Nephron progenitor cell (in vitro differentiated cells): Measurements from ENCODE around the gene SYNE2.

Source experiments
- DNase-seq: peaks from one replicate; pipeline ENCODE4 v3.0.0; 2021
- H3K27ac Mint-ChIP-seq: 2 replicates; pipeline ENCODE4 v1.8.0; 2021; ENCODE audit warnings: mild to moderate bottlenecking, moderate library complexity, mixed read lengths
- H3K27me3 Mint-ChIP-seq: 2 replicates; pipeline ENCODE4 v1.8.0; 2021; ENCODE audit warnings: mild to moderate bottlenecking, low read depth, mixed read lengths; ENCODE audit not compliant: poor library complexity
- H3K36me3 Mint-ChIP-seq: 2 replicates; pipeline ENCODE4 v1.8.0; 2021; ENCODE audit warnings: low read depth, mixed read lengths
- H3K4me1 Mint-ChIP-seq: 2 replicates; pipeline ENCODE4 v1.8.0; 2021; ENCODE audit warnings: mixed read lengths
- H3K4me3 Mint-ChIP-seq: 2 replicates; pipeline ENCODE4 v1.8.0; 2021; ENCODE audit warnings: mild to moderate bottlenecking, moderate library complexity, mixed read lengths
- H3K9me3 Mint-ChIP-seq: 2 replicates; pipeline ENCODE4 v1.8.0; 2021; ENCODE audit warnings: mild to moderate bottlenecking, moderate library complexity, mixed read lengths
- CTCF ChIP-seq: fragments of 200-600 bp; sonication (generic); IDR thresholded peaks from 2 replicates; pipeline ENCODE4 v1.5.0; 2021; ENCODE audit warnings: antibody characterized with exemption

The SYNE2 gene

GRCh38 chr14:63926641-63927040 lies 73.8 kb downstream of the SYNE2 start:
- Mint-ChIP-seq H3K4me1 (peaks cover 14% of the 10 kb centered on the region), H3K4me3 (no peak overlapping the region), H3K27me3 (no peaks in the 10 kb centered on the region), H3K36me3 (peaks cover 69% of the 10 kb centered on the region), H3K9me3 (peaks cover 25% of the 10 kb centered on the region), H3K27ac (no peak overlapping the region)
- no peak for DNase-seq
- no peak for TF ChIP-seq CTCF

- no peak overlapping the region for H3K4me3 Mint-ChIP-seq
These were observed 76.0 kb downstream of the SYNE2 start for GRCh38 chr14:63928744-63929174.

GRCh38 chr14:63933110-63933509 lies 80.3 kb downstream of the SYNE2 start:
- no peak for DNase-seq
- Mint-ChIP-seq H3K36me3 (peaks cover 24% of the 10 kb centered on the region), H3K4me1 (peaks cover 4% of the 10 kb centered on the region), H3K4me3 (no peak overlapping the region), H3K9me3 (peaks cover under 1% of the 10 kb centered on the region), H3K27ac (no peak overlapping the region), H3K27me3 (no peaks in the 10 kb centered on the region)
- TF ChIP-seq CTCF, result no peak

More at GRCh38 chr14:63928744-63929174, 76.0 kb downstream of the SYNE2 start:
- no peak overlapping the region for H3K27ac Mint-ChIP-seq
- H3K27me3 Mint-ChIP-seq, result no peaks in the 10 kb centered on the region
- peaks cover 25% of the 10 kb centered on the region for H3K9me3 Mint-ChIP-seq
- no peak for DNase-seq
- peaks cover 61% of the 10 kb centered on the region for H3K36me3 Mint-ChIP-seq
- H3K4me1 Mint-ChIP-seq, result peaks cover 7% of the 10 kb centered on the region
- TF ChIP-seq CTCF, result no peak

- Mint-ChIP-seq H3K4me1 (no peaks in the 10 kb centered on the region), H3K36me3 (peaks cover 18% of the 10 kb centered on the region), H3K9me3 (no peaks in the 10 kb centered on the region), H3K4me3 (no peak overlapping the region), H3K27ac (no peak overlapping the region), H3K27me3 (no peaks in the 10 kb centered on the region)
- no peak for TF ChIP-seq CTCF
- DNase-seq, result no peak
These were observed 80.9 kb downstream of the SYNE2 start for GRCh38 chr14:63933711-63934110.

- Mint-ChIP-seq H3K27me3 (no peaks in the 10 kb centered on the region), H3K9me3 (no peaks in the 10 kb centered on the region), H3K4me1 (no peaks in the 10 kb centered on the region), H3K27ac (no peak overlapping the region), H3K4me3 (no peak overlapping the region), H3K36me3 (peaks cover 17% of the 10 kb centered on the region)
- no peak for TF ChIP-seq CTCF
- no peak for DNase-seq
These were observed 85.6 kb downstream of the SYNE2 start for GRCh38 chr14:63938198-63939005.

- no peak for TF ChIP-seq CTCF
- no peak overlapping the region for H3K4me3 Mint-ChIP-seq
- H3K9me3 Mint-ChIP-seq, result no peaks in the 10 kb centered on the region
- H3K4me1 Mint-ChIP-seq, result no peaks in the 10 kb centered on the region
- H3K27ac Mint-ChIP-seq, result no peak overlapping the region
- H3K27me3 Mint-ChIP-seq, result no peaks in the 10 kb centered on the region
- peaks cover 19% of the 10 kb centered on the region for H3K36me3 Mint-ChIP-seq
- no peak for DNase-seq
These were observed 86.1 kb downstream of the SYNE2 start for GRCh38 chr14:63939006-63939270.
